ENCODE measurements around the gene PRELP.

The PRELP gene

DNA sequence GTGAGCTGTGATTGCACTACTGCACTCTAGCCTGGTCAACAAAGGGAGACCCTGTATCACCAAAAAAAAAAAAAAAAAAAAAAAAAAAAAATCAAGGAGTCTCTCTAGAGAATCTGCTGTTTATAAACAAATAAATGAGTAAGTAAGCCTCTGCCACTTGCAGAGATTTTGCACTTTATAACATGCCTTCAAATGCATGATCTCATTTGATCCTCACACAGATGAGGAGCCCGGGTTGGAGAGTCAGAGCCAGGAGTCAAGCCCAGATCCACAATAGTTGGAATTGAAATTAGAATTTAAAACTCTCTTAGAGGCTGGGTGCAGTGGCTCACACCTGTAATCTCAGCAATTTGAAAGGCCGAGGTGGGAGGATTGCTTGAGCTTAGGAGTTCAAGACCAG is 4.0 kb downstream of the PRELP start:
- no peak for DNase-seq

DNA sequence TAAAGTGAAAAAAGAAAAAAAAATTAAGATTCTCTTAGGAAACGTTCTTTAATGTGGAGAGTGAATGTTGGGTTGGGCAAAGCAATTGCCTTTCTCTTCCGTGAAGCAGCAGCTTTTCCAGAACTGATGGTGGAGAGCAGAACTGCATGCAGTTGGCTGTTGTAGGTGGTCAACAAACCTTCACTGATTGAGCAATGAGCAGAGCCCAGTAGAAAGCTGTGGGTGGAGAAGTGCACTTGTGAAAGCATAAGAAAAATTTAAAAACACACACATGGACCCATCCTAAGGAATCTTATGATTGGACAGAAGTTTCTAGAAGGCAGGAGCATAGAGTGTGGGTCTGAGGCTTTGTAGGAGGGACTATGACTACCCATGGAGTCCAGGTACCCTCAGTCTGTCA is 4.5 kb downstream of the PRELP start:
- no peak for DNase-seq

DNA sequence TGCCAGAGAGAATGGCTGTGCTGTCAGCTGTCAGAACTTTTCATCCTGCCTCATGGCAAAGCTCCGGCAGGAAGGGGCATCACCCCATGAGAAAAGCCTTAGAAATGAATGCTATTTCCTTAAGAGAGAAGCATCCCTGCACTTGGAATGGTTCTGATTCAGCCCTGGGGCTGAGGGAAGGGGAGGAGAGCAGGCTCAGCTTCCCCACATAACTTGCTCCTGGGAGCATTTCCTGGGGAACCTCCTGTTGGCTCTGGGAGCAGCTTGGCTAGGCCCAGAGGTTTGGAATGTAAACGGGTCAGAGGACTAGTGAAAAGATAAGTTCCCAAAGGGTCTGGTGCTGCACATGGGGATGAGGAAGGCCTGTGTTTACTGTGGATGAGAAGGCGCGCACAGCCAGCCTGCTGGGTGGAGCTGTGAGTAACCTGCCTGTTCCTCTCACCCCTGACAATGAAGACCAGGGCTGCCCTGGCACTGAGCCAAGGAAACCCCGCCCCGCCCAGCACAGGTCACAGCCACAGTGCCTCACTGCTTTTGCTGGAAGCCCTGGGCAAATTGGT is 5.0 kb downstream of the PRELP start:
- peak; percentile 23 for DNase-seq

DNA sequence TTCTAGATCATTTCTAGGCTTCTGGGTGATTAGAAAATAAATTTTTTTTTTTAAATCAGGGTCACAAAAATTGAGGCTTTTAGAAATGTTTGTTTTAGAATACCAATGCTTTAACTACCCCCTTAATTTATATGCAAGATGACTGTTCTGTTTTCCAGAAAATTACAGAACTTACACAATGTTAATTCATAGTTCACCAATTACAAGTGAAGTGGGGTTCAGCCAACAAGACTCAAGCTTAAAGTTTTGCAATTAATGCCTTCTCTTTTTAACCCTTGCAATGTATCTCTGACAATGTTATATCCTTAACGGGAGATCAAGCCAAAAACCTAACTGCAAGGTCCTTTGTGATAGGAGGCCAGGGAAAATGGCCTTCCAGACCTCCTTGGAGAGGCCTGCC is 5.6 kb downstream of the PRELP start:
- DNase-seq, result no peak

DNA sequence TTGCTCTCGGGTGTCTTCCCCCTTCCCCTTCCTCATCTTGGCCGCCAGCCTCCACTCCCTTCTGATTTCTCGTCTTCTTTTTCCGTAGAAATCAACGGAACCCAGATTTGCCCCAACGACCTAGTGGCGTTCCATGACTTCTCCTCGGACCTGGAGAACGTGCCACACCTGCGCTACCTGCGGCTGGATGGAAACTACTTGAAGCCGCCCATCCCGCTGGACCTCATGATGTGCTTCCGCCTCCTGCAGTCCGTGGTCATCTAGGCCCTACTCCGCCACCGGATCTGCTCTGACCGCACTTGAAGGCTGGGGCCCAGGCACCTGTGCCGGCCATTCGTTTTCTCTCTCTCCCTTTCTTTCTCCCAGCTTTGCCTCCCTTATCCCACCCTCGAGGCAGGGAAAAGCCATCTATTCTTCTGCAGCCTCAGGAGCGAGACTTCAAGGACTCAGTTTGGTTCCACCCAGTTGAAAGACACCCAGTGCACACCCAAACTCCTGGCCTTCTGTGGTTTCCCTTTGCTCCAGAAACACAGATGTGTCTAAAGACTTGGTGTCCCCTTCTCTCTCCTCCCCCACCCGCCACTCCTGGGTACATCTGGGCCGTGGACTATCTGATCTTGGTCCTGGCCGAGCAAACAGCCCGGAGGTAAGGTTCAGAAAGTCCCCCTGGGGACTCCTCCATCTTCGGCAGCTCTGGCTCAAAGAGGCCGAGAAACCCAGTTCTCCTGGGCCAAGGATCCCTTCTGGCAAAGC is 11.2 kb downstream of the PRELP start:
- DNase-seq, result no peak

DNA sequence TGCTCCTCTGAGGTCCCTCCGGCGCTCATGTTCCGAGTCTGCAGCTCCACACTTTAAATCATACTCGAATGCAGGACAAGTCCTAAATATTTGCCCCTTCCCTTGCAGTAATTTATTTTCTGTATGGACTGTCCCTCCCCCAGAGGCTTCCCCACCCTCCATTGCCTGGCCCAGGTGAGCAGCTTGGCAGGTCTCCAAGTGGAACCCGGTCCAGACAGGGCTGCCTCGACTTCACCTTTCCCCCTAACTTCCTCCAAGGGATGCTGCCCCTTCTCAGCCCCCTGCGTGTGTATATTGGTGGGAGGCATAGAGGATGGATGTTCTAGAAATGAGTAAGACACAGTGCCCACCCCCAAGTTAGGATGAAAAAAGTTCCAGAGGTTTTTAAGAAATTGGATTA is 12.9 kb downstream of the PRELP start:
- no peak for DNase-seq

DNA sequence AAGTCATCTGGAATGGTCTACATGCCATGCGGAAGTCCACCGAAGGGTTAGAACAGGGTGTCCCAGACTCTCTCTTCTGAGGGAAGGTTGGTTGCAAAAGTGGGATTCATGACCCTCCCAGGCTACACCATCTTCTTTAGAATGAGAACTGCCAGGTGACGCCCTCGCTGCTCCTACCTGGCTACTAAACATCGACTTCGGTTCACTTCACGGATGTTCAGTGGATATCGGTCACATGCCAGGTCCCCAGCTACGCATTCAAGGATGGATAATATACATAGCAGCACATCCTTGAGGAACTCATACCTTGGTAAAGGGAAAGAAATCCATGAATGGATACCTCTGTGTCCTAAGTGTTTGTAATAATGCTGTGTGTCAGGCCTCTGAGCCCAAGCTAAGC is 15.0 kb downstream of the PRELP start:
- no peak for DNase-seq

DNA sequence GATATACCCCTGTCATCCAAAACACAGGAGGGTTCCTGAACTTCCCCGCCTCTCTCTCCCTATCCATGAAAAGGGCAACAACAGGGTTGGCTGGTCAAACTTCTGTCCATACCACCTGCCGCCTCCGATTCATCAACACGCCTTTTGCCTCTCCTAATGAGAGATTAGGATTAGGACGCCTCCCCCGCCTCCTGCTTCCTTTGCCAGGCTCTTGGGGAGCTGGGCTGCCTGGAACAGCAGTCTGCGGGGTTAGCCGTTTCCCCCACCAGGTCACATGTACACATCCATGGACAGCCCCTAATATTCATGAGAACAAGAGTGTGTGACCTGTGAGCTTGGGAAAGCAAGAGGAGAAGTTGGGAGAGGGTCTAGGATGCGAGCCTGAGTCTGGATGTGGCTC is 16.1 kb downstream of the PRELP start:
- DNase-seq, result no peak

DNA sequence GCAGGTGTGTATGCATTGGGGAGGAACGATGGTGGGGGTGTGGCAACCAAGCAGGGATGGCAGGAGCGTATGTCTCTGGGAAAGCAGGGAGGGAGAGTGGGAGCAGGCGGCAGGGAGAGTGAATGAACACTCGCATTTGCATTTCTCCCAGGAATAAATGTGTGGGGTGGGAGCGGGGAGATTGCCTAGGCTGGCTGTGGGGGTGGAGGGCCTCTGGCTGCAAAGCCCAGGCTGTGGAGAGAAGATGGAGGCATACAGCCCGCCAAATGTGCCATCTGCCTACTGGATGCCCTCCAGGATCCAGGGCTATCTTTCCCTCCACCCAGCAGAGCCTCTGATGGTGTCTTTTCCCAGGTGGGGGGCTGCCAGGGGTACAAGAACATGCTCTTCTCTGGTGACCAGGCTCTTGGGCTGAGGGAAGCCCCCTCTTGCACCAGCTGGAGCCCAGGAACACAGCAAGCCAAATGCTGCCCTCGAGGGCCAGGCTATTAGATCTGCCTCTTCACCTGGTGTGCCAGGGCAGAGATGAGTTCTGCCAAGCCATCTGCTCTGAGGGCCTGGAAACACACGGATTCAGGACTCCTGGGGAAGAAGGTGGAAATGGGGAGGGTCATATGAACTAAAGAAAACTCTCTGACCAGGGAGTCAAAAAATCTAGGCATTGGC is 16.6 kb downstream of the PRELP start:
- DNase-seq, result no peak

DNA sequence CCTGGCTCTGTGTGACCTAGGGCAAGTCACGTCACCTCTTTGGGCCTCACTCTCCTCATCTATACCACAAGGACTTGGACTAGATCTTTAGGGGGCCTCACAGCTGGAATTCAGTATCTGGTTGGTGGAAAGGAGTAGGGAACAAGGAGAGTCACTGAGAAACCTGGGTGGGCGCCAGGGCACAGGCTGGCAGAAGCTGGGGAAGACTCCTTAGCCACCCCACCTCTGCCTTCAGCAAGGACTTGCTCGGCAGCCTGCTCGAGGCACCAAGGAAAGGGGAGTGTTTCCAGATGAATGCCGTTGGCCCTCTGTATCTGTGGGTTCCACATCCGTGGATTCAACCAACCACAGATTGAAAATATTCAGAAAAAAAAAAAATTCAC is 17.1 kb downstream of the PRELP start:
- no peak for DNase-seq

DNA sequence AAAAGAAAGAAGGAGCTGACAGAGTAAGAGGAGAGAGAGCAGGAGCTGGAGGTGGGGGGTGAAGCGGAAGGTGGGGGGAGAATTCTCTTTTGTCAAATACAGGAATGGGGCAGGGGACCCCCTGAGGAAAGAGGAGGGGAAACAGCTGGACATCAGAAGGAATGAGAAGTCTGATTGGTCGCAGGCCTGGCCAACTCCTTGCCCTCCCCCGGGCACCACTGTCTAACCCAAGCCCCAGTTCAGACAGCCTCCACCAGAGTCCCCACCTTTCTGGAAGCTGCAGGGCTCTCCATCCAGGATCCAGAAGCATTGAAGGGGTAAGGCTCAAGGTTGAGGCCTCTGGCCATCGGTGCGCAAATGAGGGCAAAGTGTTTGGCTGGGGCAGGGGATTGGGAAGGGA is 18.3 kb downstream of the PRELP start, which contains the start of gene OPTC:
OPTC (plus strand) TSS at position 253 of the 400 bp plus-strand sequence. CDS start 1,853 bp downstream, outside the sequence.
- no peak for DNase-seq

DNA sequence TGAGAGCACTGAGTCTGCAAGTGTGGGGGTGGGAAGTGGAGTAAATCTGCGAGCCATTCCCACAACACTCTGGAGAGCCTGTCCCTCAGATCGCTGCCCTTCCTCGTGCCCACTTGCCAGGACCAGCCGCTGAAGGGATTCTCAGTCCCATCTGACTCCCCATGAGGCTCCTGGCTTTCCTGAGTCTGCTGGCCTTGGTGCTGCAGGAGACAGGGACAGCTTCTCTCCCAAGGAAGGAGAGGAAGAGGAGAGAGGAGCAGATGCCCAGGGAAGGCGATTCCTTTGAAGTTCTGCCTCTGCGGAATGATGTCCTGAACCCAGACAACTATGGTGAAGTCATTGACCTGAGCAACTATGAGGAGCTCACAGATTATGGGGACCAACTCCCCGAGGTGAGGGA is 20.2 kb downstream of the PRELP start:
- DNase-seq, result no peak

DNA sequence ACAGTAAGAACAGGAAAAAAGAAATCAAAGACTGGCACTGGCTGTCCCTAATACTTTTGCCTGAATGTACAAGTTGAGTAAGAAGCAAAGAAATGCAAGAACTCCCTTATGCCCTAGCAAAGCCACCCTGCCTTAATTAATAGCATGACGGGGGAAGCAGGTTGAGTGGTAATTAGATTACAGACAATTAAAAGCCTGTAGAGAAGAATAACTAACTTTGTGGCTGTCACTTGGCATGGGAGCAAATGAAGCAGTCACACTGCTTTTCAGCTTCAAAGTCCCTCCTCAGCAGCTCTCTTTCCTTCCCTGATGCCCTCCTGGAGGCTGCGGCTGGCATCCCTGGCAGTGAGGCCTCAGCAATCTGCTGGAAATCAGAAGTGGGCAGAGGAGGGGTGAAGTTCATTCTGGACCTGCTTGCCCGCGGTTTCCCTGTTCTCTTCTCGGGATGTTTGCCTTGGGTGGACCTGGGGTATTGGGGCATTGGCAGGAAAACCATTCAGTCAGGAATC is 21.7 kb downstream of the PRELP start:
- DNase-seq, result no peak

DNA sequence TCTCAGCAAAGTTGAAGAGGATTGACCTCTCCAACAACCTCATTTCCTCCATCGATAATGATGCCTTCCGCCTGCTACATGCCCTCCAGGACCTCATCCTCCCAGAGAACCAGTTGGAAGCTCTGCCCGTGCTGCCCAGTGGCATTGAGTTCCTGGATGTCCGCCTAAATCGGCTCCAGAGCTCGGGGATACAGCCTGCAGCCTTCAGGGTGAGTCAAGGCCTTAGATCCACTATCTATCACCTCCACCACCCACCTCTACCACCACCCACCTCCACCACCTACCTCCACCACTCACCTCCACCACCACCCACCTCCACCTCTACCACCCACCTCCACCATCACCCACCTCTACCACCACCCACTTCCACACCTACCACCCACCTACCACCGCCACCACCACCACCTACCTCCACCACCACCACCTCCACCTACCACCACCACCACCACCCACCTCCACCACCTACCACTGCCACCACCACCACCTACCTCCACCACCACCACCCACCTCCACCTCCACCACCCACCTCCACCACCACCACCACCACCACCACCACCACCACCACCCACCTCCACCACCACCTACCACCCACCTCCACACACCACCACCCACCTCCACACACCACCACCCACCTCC is 24.2 kb downstream of the PRELP start:
- DNase-seq, result no peak

DNA sequence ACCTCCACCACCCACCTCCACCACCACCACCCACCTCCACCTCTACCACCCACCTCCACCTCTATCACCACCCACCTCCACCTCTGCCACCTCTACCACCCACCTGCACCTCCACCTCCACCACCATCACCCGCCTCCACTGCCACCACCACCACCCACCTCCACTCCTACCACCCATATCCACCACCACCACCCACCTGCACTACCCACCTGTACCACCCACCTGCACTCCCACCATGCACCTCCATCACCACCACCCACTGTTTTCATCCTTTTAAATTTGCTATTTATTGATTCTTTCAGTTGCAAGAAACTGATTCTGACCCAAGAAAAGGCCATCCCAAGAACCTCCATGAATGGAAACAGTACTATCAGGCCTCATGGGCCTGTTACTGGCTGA is 24.7 kb downstream of the PRELP start:
- no peak for DNase-seq

DNA sequence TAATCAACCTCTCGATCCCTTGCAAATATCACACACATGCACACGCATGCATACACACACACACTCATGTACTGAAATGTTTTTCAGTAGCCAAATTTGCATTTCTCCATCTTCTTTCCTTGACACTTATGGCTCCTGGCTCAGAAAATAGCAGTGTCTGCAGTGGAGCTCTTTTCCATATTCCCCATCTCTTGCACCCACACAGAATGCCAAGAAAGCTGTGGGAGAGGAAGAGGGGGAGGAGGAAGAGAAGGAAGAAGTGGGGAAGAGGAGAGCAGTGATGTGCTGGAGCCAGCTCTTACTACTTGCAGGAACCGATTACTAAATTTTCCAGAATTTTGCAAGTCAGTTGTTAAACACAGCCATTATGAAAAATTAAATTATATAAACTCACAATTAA is 28.2 kb downstream of the PRELP start:
- DNase-seq, result no peak

DNA sequence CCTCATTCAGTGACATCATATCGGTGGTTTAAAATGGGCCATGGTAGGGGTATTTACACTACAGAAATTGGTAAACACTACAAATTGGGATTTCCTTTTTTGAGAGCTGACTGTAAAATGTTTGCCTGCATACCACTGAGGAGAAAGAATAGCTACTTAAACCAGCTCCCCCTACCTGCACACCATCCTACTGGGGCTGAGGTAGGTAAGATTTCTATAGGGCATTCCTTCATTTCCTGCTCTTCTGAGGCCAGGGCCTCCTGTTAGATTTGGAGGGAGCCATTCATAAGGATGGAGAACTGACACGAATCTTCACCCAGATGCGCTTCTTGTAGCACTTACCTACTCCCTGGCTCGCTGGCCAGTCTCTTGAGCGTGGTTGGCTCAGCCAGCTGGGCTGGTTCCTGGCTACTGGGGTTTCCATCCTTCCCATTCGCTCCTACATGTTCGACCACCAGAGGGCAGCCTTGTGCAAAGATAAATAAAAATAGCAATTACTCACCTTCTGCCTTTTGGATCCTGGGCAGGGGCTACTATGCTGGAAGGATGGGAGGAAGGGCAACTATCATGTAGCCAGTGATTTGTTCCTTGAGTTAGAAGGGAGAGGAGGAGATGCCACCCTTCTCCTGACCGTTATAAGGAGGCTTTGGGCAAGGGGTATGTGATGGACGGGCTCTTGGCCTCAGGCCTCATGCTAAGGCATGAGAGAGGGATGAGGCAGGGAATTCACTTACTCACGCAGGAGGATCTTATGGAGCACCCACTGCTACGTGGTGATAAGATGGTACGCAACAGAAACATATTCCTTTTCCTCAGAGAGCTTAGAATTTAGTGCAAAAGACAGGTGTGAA is 29.0 kb downstream of the PRELP start:
- DNase-seq, result peak; percentile 49

DNA sequence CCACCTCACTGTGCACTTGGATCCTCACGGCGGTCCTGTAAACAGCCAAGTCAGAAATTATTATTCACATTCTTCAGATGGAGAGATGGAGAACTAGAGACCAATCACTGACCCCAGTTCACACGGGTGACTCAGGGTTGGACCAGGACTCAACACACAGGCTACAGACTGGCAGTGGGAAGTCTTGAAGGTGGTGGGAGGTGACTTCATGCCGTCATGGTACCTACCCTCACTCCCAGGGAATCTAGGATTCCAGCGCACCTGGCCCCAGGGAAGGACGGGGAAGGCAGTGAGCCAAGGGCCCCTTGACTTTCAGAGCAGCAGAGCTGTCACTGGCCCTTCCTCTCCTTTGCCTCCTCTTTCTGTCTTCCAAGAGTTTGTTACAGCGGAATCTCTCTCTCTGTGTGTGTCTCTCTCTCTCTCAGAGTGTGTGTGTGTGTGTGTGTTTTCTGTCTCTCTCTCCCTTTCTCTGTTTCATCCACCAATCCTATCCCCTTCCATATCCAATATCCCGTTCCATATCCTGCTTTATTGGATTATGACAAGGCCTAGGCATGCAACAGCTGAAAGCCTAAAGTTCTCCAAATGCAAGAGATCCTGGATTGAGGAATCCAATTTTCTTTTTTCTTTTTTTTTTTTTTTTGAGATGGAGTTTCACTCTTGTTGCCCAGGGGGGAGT is 30.1 kb downstream of the PRELP start:
- DNase-seq, result no peak

DNA sequence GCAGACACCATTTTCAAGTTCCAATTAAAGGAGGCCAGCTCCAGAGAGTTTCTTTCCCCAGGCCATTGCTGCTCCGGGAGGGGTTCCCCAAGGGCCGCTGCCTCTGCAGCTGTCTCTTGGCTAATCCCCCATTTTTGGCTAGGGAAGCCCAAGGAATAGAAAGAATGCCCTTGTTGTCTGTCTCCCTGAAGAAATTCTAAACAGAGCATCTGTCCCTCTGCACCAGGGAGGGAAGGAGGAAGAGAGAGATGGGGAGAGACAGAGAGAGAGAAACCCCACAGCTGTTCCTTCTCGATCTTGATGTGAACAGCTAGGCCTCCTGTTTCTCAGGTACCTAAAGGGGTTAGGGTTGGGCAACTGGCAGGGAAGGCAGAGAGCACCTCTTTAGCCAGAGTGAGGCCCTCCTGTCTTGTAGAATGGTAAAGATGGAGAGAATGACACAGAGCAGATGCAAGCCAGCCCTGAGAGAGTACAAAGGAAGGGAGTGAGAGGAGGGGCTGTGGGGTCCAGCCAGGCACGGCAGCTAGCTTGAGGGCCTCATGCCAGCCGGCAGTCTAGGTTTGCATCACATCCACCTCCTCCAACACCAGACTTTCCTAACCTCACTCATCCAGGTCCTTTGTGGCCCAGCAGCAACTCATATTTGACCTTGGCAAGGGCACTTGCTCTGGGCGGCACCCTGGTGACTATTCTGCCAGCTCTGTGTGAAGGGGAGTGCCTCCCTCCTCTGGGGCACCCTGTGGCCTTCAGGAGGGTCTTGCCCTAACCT is 31.4 kb downstream of the PRELP start:
- no peak for DNase-seq

DNA sequence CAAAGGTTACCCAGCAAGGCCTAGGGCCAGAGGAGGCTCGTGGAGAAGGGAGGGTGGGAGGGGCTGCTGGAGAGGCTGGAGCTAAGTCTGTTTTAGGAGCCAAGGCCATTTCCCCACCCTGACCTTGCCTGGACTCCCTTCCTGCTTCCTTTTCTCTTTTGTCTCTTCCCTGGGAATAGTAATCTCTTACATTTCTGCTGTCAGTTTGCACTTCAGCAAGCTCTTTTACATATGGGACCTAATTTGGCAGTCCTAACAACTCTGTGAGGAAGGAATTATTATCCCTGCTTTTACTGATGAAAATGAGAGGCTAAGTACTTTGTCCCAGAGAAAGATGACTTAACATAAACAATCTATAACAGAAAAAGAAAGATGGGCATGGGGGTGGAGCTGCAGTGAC is 32.2 kb downstream of the PRELP start:
- no peak for DNase-seq

DNA sequence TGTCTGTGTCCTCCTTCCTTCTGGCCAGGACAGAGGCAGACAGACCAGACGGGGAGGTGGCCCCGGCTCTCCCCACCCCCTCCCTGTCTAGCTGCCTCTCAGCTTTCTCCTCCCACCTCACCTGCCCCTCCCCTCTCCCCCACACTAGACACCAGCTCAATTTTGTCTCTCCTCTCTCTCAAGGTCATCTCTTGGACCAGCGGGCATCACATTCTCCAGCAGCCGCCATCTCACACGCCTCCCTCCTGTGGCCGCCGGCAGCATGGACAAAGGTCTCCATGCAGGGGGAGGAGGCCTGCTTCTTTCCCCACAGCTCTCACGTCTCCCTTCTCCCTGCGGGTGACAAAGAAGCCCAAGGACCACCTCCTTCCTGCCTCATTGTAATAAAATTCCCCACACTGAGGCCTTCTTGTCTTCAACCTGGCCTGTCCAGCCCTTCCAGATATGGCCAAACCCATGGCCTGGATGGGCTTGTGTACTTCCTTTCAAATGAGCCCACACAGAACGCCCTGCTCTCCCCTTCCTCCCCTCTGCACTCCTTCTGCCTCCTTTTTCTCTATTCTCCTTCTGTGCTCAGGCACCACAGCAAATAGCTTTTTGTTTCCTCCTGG is 33.0 kb downstream of the PRELP start:
- DNase-seq, result no peak

Measured in NK-92 treated with Interleukin-12 subunit alpha and Interleukin-12 subunit beta, amount 100 ng/mL, for 24 hours (cell line).